WI38 (cell line): ENCODE measurements around the gene PIK3C2G.

Experiments used
- H3K4me3 ChIP-seq: 2 replicates; pipeline ENCODE4 v1.5.1; 2011; ENCODE audit warnings: low read depth, mild to moderate bottlenecking, control low read depth, low read length
- TF ChIP-seq, protein P1 (sequence below): IDR thresholded peaks from 2 replicates; pipeline ENCODE4 v1.5.1; 2012; ENCODE audit warnings: low read depth, mild to moderate bottlenecking, control low read depth, low read length

PIK3C2G gene

DNA sequence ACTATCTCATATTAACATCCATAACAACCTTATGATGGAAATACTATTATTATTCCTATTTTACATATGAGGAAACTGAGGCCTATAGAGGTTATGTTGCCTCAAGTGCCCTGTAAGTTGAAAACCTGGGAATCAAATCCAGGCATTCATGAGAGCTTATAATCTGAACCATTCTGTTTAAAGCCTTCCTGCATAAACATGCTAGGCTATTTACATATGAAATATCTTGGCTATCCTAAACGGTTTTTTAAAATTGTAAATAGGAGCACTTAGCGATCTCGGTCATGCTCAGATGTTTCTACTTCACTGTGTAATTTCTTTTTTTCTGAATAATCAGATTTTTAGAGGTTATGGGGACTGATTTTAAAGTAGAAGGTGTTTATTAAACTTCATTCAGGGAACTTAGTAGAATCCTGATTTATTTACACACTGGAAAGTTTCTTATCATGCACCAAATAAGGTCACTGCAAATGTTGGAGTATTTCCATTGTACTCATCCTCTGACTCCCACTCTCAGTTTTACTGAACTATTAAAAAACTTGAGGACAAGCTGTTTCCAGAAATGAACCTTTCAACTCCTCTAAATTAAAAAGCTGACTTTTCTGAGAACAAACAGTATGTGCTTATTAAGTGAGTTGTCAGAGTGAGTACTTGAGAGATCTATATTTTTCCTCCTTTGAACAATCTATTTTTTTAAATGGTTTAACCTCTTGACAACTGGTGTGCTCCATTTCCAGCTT, 141.7 kb downstream of the PIK3C2G start:
- H3K4me3 ChIP-seq: no peak overlapping the region
- TF ChIP-seq, protein P1, sequence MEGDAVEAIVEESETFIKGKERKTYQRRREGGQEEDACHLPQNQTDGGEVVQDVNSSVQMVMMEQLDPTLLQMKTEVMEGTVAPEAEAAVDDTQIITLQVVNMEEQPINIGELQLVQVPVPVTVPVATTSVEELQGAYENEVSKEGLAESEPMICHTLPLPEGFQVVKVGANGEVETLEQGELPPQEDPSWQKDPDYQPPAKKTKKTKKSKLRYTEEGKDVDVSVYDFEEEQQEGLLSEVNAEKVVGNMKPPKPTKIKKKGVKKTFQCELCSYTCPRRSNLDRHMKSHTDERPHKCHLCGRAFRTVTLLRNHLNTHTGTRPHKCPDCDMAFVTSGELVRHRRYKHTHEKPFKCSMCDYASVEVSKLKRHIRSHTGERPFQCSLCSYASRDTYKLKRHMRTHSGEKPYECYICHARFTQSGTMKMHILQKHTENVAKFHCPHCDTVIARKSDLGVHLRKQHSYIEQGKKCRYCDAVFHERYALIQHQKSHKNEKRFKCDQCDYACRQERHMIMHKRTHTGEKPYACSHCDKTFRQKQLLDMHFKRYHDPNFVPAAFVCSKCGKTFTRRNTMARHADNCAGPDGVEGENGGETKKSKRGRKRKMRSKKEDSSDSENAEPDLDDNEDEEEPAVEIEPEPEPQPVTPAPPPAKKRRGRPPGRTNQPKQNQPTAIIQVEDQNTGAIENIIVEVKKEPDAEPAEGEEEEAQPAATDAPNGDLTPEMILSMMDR: no peak

DNA sequence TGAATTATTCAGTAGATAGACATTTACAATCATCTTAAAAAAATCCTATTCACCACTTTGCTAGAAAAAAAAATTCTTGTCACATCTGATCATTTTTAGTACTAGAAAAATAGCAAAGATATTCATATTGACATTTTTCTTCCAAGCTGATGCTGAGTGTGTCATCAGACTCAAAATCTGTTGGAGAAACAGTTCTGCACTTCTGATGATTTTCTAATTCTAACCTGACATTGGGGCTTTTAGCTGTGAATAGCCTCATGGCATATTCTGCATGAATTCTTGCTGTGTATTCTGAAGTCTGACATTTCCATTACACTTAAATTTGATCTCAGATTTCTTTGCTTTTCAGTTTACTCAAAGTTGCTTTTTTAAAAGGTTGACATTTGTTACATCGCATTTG, 150.1 kb downstream of the PIK3C2G start:
- TF ChIP-seq, protein P1: no peak
- H3K4me3 ChIP-seq: no peak overlapping the region

- TF ChIP-seq, protein P1: no peak
These were observed 153.4 kb downstream of the PIK3C2G start for GRCh38 chr12:18414671-18415070.

GRCh38 chr12:18415227-18415626, 153.9 kb downstream of the PIK3C2G start:
- TF ChIP-seq, protein P1: no peak

More at GRCh38 chr12:18414671-18415070, 153.4 kb downstream of the PIK3C2G start:
- no peak overlapping the region for H3K4me3 ChIP-seq

DNA sequence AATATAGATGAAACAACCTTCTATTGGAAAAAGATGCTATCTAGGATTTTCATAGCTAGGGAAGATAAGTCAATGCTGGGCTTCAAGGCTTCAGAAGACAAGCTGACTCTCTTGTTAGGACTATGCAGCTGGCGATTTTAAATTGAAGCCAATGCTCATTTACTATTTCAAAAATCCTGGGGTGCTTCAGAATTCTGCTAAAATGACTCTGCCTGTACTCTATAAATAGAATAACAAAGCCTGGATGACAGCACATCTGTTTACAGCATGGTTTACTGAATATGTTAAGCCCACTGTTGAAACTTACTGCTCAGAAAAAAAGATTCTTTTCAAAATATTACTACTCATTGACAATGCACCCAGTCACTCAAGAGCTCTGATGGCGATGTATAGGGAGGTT, 155.1 kb downstream of the PIK3C2G start:
- H3K4me3 ChIP-seq: no peak overlapping the region
- TF ChIP-seq, protein P1: no peak

More at GRCh38 chr12:18415227-18415626, 153.9 kb downstream of the PIK3C2G start:
- no peak overlapping the region for H3K4me3 ChIP-seq

DNA sequence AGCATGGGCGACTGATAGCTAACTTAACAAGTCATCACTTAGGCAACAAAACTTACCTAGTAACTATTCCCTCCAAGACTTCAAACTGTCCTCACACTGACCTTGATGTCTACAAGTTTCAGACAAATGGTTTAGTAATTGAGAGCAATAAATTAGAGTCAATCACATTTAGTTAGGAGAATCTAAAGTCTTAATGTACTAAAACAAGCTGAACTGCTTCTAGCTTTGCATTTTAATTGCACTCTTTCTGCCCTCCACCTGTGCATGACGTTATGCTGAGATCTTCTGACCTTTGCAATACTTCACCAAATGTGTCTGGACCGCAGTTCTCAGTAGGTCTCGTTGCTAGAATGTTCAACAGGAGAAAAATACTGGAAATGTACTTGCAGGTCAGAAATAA, 158.0 kb downstream of the PIK3C2G start:
- no peak overlapping the region for H3K4me3 ChIP-seq
- TF ChIP-seq, protein P1: no peak

DNA sequence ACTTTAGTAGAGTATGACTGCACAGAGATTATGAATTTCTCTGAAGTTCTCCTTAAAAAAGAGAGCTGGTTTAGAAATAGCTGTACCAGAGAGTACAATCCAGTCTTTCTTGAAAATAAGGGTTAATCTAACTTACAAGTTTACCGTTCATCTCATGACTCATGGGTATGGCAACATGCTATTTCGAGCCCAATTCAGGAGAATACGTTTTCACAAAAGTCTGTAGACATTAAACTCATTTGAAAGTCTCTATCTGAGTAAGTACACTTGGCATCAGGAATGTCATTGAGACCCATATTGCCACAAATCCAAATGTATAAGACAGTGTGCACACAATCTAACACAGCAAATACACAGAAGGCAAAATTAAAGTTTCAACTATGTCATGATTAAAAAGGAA, 160.5 kb downstream of the PIK3C2G start:
- TF ChIP-seq, protein P1: no peak

More for the DNA sequence above, 160.5 kb downstream of the PIK3C2G start:
- H3K4me3 ChIP-seq: no peak overlapping the region
